SK-N-SH (cell line): ENCODE results near the gene PHF3.

Experiments used
- EZH2phosphoT487 ChIP-seq: fragments of 200-600 bp; sonication (generic); IDR thresholded peaks from 2 replicates; pipeline ENCODE4 v1.6.1; 2017; ENCODE audit warnings: low read depth, mixed run types, mild to moderate bottlenecking, antibody characterized with exemption, moderate library complexity, borderline replicate concordance
- MXI1 ChIP-seq: IDR thresholded peaks from 2 replicates; pipeline ENCODE4 v1.6.1; 2012; ENCODE audit warnings: mild to moderate bottlenecking, low read depth, low read length, improper control_type of control experiment
- POLR2AphosphoS5 ChIP-seq: IDR thresholded peaks from 2 replicates; pipeline ENCODE4 v1.6.1; 2012; ENCODE audit warnings: low read depth, low read length
- RAD21 ChIP-seq: IDR thresholded peaks from 2 replicates; pipeline ENCODE4 v1.6.1; 2012; ENCODE audit warnings: mild to moderate bottlenecking, low read length
- SMC3 ChIP-seq: IDR thresholded peaks from 2 replicates; pipeline ENCODE4 v1.6.1; 2012; ENCODE audit warnings: low read depth, low read length, improper control_type of control experiment
- TAF1 ChIP-seq: IDR thresholded peaks from 2 replicates; pipeline ENCODE4 v1.6.1; 2012; ENCODE audit warnings: low read depth, mild to moderate bottlenecking, low read length, moderate library complexity, borderline replicate concordance
- YY1 ChIP-seq: IDR thresholded peaks from 2 replicates; pipeline ENCODE4 v1.4.0; 2012; ENCODE audit warnings: low read depth, mild to moderate bottlenecking
- TF ChIP-seq, protein P1 (sequence below): fragments of 200-600 bp; sonication (generic); IDR thresholded peaks from 2 replicates; pipeline ENCODE4 v1.6.1; 2017; ENCODE audit warnings: antibody characterized with exemption, mild to moderate bottlenecking, moderate library complexity

GRCh38 chr6:63744810-63745209, 109.2 kb downstream of the PHF3 start:
- TF ChIP-seq TAF1 (no peak), RAD21 (no peak), YY1 (no peak), MXI1 (no peak), EZH2phosphoT487 (no peak), SMC3 (no peak), POLR2AphosphoS5 (no peak)
- TF ChIP-seq, protein P1, sequence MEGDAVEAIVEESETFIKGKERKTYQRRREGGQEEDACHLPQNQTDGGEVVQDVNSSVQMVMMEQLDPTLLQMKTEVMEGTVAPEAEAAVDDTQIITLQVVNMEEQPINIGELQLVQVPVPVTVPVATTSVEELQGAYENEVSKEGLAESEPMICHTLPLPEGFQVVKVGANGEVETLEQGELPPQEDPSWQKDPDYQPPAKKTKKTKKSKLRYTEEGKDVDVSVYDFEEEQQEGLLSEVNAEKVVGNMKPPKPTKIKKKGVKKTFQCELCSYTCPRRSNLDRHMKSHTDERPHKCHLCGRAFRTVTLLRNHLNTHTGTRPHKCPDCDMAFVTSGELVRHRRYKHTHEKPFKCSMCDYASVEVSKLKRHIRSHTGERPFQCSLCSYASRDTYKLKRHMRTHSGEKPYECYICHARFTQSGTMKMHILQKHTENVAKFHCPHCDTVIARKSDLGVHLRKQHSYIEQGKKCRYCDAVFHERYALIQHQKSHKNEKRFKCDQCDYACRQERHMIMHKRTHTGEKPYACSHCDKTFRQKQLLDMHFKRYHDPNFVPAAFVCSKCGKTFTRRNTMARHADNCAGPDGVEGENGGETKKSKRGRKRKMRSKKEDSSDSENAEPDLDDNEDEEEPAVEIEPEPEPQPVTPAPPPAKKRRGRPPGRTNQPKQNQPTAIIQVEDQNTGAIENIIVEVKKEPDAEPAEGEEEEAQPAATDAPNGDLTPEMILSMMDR = no peak
